NOMO-1 (cell line): ENCODE results near the gene BLACAT1.
"Not testable (repeated sequence)": the region's sequence is repeated elsewhere in the genome, so short reads cannot be mapped to it uniquely, and the experiment has no call there.

ENCODE experiments used
- DNase-seq, 2 experiments: peaks; one replicate each; lab custom pipeline; 2025; ENCODE audit not compliant: unreplicated experiment in 2 of 2; lab: John Stamatoyannopoulos, UW

The BLACAT1 gene

DNA sequence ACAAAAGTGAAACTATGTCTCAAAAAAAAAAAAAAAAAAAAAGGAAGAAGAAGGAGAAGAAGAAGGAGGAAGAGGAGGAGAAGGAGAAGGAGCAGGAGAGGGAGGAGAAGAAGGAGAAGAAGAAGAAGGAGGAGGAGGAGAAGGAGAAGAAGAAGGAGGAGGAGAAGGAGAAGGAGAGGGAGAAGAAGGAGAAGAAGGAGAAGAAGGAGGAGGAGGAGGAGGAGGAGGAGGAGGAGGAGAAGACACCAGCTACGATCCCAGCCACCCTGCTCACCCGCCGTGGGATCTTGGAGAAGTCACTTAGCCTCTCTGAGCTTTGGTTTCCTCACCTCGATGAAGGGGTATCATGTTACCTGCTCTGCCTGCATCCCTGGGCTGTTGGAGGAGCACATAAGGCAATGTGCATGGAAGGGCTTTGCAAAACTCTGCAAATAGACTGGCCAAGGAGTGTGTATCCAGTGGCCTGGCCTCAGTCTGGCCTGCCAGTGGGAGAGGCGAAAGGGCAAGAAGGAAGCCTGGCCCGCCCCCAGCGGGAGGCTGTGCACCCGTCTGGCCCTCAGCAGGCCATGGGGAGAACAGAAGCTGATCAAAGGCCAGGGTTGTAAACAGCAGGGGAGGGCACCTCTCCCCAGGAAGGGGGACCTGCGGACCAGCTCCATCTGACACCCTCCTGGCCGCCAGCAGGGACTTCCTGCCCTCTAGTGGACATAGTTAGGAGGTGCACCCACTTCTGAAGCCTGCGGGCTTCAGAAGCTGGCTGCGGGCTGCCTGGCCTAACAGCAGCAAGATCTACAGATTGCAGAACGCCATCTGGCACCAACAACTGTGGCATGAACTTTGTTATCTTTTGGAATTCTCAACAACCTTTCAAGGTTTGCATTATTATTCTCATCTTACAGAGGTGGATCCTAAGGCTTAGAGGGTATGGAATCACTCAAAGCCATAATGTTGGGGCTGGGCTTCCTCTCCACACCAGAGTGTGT is 29.4 kb upstream of the BLACAT1 start:
- peak; percentile 57 to 58 for DNase-seq

DNA sequence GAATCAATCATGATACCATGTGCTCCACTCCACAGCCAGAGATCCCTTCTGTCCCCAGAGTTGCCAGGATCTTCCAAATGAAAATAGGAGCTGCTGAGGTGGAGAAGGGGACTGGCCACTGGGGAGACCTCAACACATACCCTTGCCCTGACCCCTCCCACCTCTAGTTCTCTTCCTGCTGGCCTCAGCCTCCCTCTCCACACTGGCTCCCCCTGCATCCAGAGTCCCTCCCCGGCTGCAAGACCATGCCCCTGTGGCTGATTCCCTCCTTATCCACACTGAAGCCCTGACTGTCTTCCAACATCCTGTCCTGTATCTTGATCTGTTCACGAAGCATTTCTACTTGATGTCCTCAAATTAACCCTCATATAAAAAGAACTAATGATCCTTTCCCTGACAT is 27.5 kb upstream of the BLACAT1 start:
- DNase-seq = no peak

DNA sequence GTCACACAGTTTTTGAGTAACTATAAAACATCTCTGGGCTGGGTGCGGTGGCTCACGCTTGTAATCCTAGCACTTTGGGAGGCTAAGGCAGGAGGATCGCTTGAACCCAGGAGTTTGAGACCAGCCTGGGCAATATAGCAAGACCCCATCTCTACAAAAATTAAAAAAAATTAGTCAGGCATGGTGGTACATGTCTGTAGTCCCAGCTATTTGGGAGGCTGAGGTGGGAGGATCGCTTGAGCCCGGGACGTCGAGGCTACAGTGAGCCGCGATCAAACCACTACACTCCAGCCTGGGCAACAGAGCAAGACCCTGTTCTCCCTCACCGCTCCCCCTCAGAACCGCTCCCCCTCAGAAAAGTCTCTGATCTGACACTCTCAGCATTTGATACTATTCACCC is 26.7 kb upstream of the BLACAT1 start:
- not testable (repeated sequence) for DNase-seq

DNA sequence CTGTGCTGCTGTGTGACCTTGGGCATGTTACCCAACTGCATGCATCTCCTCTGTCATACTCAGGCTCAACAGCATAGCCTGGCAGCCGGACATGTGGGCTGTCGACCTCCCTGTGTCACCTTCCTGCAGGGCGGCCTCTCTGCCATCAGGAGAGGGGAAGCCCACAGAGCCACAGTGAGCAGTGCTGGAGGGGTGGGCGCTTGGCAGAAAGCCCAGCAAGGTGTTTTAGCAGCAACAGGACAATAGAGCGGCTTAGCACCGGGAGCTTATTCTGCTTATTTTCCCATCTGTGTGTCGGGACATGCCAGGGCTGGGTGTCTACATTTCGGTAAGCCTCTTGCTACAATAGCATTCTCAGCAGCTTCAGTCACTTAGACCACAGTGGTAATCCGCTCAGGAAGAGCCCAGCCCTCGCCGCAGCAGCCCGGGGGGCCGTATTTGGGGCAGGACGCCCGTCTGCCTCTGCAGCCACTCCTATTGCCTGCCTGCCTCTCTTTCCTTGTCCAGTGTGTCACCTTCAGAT is 25.8 kb upstream of the BLACAT1 start:
- DNase-seq = no peak

DNA sequence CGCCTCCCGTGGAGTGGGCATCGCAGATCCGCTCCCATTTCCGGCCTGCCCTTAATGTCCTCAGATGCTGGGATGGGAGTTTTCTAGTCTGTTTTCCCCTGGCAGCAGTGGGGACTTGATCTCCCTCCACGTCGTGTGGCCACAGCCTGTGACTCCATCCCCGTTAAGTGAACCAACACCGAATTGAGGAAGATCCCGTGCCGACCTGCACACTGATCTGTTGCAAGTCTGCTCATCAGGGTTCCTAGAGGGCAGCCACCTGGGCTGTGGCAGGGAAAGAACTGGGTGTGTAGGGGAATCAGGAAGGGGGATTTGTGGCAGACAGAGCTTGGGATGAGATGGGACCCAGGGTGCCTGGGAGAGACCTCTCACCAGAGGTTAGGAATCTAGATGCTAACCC is 25.4 kb upstream of the BLACAT1 start:
- no peak for DNase-seq

DNA sequence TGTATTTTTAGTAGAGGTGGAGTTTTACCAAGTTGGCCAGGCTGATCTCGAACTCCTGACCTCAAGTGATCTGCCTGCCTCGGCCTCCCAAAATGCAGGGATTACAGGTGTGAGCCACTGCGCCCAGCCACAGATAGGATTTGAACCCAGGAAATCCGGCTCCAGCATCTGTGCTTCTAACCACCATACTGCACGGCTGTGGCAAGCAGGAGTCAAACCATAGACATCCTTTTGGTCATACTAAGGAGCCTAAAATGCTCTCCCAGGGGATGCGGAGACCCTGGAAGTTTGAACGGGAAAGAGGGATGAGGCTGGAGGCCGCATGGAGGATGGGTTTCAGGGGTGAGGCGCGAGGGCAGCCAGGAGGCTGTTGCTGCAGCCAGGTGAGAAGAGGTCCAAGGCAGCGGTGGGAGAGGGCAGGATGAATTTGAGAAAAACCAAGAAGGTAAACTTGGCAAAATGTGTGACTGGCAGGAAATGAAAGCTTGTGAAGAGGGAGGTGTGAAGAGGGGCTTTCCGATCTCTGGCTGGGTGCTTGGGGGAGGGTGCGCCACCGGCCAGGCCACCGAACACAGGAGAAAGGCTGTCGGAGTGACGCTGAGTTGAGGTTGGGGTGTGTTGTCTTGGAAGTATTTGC is 24.6 kb upstream of the BLACAT1 start:
- no peak for DNase-seq

DNA sequence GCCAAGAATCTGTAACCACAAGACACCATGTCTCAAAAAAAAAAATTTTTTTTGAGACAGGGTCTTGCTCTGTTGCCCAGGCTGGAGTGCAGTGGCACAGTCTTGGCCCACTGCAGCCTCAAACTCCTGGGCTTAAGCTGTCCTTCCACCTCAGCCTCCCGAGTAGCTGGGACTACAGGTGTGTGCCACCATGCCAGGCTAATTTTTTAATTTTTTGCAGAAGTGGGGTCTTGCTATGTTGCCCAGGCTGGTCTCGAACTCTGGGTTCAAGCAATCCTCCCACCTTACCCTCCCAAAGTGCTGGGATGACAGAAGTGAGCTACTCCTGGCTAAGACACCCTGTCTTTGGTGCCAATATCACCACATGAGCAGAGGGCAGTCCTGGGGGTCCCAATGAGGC is 23.1 kb upstream of the BLACAT1 start:
- not testable (repeated sequence) for DNase-seq

DNA sequence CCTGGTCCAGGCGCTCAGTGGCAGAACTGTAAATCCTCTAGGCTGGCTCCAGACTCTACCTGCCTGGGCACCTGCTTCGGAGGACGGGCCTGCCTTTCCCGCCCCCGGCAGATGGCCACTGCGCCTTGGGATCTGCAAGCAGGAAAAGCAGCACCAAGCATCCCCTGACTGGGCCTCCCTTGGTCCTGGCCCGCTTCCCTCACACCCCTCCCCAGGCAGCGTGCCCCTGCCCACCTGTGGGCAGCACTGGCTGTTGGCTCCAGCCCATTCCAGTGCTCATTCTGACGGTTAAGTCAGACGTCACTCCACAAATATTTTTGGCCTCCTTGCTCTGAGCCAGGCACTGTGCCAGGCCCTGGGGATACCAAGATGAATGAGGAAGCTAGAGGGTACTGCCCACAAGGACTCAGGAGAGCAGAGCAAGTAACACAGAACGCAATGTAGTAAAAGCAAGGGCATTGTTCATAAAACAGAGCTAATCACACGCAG is 22.0 kb upstream of the BLACAT1 start:
- no peak for DNase-seq

DNA sequence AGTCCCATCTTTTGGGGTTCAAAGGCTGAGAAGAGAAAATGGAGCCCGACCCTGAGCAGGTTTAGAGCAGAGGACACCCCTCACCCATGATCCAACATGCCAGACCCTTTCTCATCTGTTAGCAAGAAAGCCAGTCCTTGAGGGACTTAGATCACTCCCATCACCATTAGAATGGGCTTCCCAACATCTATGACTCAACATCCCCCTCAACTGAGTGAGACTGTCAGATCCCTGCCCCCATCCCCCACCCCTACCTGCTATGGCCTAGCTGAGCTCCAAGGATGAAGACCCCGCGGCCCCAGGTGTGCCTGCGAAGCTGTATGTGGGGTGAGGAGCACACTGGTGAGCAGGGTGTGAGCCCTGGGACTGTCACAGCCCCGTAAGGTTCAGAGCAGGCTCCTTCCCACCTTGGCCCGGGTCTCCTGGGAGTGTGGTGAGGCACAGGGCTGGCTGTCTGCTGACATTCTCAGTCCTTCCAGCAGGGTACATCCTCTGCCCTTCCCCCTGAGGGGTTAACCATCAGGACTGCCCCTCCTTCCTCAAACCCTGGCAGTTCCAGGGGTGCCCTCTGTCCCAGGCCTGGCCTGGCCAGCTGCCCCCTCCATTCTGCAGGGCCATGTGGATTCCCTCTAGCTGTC is 21.4 kb upstream of the BLACAT1 start:
- DNase-seq = no peak

DNA sequence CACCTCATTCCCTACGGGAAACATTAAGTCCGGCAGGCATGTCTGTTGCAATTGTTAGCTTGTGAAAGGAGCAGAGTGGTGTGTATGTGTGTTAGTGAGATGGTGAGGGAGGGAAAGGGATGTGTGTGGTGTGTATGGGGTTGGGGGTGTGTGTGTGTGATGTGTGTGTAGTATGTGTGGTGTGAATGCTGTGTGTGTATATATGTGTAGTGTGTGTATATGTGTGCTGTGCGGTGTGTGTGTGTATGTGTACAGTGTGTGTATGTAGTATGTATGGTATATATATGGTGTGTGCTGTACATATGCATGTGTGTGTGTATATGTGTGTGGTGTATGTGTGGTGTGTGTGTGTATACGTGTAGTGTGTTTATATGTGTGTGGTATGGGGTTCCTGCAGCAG is 20.8 kb upstream of the BLACAT1 start:
- no peak for DNase-seq

DNA sequence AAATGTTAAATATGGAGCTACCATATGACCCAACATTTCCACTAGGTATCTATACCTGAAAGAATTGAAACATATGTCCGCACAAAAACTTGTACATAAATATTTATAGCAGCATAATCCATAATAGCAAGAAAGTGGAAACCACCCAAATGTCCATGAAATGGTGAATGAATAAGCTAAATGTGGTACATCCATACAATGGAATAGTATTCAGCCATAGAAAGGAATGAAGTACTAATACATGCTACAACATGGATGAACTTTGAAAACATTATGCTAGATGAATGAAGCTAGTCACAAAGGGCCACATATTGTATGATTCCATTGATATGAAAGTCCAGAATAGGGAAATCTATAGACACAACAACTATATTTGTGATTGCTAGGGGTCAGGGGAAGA is 20.0 kb upstream of the BLACAT1 start:
- DNase-seq = no peak

DNA sequence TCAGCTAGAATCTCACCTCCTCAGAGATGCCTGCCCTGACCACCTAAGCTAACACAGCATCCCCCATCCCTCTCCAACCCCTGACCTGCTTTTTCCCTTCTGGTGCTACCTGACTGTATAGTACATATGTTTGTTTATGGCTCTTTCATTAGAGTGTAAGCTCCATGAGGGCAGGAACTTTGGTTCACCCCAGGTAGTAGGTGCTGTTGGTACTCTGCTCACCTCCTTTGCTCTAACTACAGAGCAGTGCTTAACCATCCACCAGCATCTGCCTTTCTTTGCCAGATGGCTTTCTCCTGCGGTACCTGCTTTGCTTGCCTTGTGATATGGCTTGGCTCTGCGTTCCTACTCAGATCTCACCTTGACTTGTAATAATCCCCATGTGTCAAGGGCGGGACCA is 18.7 kb upstream of the BLACAT1 start:
- no peak for DNase-seq

DNA sequence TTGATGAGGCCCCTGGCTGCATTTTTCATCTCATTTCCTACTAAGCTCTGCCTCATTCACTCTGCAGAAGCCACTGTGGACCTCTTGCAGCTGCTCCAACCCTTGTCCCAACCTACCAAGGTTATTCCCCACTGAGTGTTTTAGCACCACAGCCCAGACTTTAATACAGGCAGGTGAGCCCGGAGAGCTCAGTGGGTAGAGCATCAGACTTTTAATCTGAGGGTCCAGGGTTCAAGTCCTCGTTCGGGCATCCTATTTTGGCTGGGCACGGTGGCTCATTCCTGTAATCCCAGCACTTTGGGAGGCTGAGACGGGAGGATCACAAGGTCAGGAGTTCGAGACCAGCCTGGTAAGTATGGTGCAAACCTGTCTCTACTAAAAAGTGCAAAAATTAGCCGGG is 18.1 kb upstream of the BLACAT1 start:
- DNase-seq = no peak

DNA sequence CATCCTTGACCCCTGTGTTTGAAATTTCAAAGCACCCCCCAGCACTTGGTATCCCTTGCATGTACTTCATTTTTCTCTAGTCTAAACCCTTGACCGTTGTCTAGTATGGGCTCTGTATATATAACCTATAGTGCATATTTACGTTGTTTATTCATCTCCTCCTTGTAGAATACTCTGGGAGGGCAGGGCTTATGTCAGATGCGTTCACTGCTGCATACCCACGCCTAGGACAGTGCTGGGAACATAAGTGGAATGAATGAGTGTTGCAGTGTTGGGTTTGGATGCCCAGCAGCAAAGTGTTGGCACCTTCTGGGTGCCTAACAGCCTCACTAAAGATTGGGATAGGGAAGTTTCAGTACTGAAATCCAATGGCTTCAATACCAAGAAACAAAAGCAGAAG is 17.6 kb upstream of the BLACAT1 start:
- no peak for DNase-seq

DNA sequence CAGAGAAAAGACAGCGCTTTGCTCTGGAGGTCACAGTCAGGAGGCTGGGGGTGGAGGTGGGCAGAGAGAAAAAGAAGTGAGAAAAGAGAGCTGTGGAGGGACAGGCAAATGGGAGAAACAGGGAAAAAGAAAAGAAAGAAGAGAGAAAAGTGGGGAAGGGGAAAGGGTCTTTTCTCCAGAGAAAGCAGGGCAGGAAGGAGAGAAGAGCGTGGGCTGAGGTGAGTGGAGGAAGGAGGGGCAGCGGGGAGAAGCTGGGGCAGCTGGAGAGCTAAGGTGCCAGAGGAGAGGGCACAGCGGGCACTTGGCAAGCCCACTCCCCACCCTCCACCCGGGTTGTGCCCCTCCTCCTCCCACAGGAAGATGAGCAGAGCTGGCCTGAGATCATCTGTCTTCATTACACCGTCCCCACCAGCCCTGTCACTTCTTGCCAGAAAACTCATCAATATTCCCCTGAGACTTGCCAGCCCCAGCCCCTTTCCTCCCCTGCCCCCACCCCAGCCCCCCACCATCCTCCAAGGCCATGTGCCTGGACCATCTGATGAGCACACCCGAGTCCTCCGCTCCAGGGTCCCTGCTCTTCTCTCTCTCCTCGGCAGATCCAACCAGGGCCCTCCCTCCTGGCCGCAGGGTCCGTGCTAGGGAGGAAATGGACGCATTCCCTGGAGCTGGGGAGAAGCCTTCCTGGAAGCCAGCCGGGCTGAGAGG is 17.0 kb upstream of the BLACAT1 start:
- DNase-seq = no peak

DNA sequence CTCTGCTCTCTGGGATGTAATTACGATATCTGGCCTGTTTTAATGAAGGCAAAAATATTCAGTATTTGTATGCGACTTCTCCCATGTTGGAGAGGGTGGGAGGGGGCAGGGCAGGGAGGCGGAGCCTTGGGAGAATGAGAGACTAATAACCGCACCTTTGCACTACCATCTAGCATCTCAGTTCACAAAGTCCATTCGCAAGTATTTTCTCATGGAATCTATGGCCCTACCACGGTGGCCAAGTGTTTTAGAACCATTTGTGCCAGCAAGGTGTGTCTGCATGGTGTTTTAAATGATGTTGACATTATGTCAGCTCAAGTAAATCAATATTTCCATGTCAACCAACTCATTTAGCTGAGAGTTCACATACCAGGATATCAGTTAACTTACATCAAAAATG is 14.3 kb upstream of the BLACAT1 start:
- DNase-seq = no peak

DNA sequence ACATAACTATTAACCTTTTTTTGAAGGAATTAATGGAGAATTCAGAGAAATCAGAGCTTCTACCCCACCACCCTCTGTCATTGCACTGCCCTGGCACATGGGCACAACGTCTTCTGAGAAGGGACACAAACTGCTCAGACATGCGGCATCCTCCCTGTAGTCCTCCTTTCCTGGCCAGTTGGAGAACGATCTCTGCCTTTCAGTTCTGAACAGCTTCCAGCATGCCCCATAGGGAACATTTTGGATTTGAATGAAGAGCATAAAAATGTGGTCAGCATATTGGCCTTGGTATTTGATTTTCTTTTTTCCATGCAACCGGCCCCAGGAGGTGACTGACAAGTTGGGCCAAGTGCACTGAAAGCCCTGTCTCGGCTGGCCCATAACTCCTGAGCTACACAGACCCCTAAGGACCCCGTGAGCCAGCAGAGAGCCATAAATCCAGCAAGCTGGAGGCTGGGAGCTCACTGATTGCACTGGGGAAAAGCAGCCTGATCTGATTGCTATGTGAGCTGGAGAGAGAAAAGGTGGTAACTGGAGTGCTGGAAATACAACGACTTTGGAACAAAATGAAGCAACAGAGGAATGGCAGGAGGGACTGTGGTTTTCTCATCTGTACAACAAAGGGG is 10.9 kb upstream of the BLACAT1 start:
- no peak for DNase-seq

DNA sequence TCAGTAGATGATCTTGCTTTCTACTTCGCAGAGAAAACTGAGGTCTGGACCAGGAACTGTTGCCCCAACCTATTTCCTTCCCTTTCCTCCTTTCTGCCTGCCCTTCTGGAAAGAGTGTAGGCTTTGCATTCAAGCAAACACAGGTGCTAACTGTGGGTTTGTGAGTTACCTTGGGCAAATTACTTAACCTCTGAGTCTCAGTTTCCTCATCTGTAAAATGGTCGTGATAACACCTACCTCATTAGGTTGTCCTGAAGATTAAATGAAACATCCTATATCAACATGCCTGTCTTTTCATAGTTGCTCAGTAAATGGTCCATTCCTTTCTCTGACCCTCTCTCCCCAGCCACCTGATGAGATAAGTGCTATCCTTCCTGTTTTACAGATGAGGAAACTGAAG is 9.5 kb upstream of the BLACAT1 start:
- DNase-seq = no peak

DNA sequence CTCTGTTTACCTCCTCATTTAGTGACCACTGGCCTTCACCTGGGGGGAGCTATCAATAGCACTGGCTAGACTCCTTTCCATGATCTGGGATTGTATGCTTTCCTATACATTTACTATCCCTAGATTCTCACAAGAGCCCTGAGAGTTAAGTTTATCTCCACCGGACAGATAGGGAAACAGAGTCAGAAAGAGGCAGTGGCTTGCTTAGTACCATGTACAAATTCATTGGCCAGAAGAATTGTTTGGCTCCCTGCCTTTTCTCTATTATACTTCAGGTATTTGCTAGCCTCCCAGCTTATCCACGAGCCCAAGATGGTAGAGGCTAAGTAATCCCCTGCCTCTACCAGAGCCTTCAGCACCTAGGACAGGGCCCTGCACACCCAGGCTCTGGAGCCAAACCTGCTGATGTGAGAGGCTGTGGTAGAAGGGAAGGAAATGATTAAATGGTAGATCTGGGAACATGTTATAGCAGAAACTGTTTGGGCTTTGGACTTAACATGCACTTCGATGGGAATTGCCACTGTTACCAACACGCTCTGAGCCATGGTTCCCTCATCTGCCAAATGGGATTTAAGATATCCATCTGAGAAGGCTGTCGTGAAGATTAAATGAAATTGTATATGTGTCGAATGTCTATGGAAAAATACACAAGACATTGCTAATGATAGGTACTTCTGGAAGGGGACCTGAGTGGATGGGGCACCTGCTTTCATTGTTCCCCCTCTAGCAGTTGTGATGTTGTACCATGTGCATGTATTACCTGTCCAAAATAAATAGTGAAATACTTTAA is 3.1 kb upstream of the BLACAT1 start:
- DNase-seq = peak in 1 of 2 experiments; percentile 33
